MM.1S (cell line): ENCODE measurements around the gene SLC16A1.

Experiments
- DNase-seq: peaks from one replicate; pipeline ENCODE4 v3.0.0-alpha.2; 2015
- H2AFZ ChIP-seq: fragments of 300-600 bp; sonication (generic); 2 replicates; pipeline ENCODE4 v1.6.0; 2016; ENCODE audit warnings: antibody characterized with exemption, low read length
- H3F3A ChIP-seq: fragments of 300-600 bp; sonication (generic); 2 replicates; pipeline ENCODE4 v1.6.1; 2016; ENCODE audit warnings: mild to moderate bottlenecking, antibody characterized with exemption, low read length, moderate library complexity, mixed read lengths; ENCODE audit not compliant: insufficient read depth
- H3K27ac ChIP-seq: fragments of 300-600 bp; sonication (generic); 2 replicates; pipeline ENCODE4 v1.5.1; 2016; ENCODE audit warnings: mild to moderate bottlenecking, low read length
- H3K27me3 ChIP-seq: fragments of 300-600 bp; sonication (generic); replicated peaks from 2 replicates; pipeline ENCODE4 v1.6.0; 2016; ENCODE audit warnings: low read length; ENCODE audit not compliant: insufficient read depth
- H3K36me3 ChIP-seq: fragments of 300-600 bp; sonication (generic); replicated peaks from 2 replicates; pipeline ENCODE4 v1.6.1; 2016; ENCODE audit warnings: mild to moderate bottlenecking, low read length, mixed read lengths; ENCODE audit not compliant: insufficient read depth
- H3K4me1 ChIP-seq: fragments of 300-600 bp; sonication (generic); 2 replicates; pipeline ENCODE4 v1.6.1; 2016; ENCODE audit warnings: low read length, mixed read lengths
- H3K4me2 ChIP-seq: fragments of 300-600 bp; sonication (generic); 2 replicates; pipeline ENCODE4 v1.6.0; 2016; ENCODE audit warnings: low read depth, low read length
- H3K4me3 ChIP-seq: fragments of 300-600 bp; sonication (generic); 2 replicates; pipeline ENCODE4 v1.5.1; 2016; ENCODE audit warnings: low read length, mixed read lengths
- H3K79me2 ChIP-seq: fragments of 300-600 bp; sonication (generic); 2 replicates; pipeline ENCODE4 v1.6.1; 2016; ENCODE audit warnings: mixed run types, low read length, mixed read lengths
- H3K9ac ChIP-seq: fragments of 300-600 bp; sonication (generic); 2 replicates; pipeline ENCODE4 v1.6.1; 2016; ENCODE audit warnings: low read length, mixed read lengths
- H3K9me2 ChIP-seq: fragments of 300-600 bp; sonication (generic); replicated peaks from 2 replicates; pipeline ENCODE4 v1.6.1; 2016; ENCODE audit warnings: mild to moderate bottlenecking, low read length, mixed read lengths; ENCODE audit not compliant: insufficient read depth
- H3K9me3 ChIP-seq: fragments of 300-600 bp; sonication (generic); replicated peaks from 2 replicates; pipeline ENCODE4 v1.6.1; 2016; ENCODE audit warnings: mild to moderate bottlenecking, low read length, mixed read lengths; ENCODE audit not compliant: insufficient read depth
- H4K20me1 ChIP-seq: fragments of 300-600 bp; sonication (generic); 2 replicates; pipeline ENCODE4 v1.6.1; 2016; ENCODE audit warnings: mild to moderate bottlenecking, low read length, moderate library complexity, mixed read lengths; ENCODE audit not compliant: insufficient read depth
- EZH2 ChIP-seq: fragments of 300-600 bp; sonication (generic); optimal IDR thresholded peaks from 2 replicates; pipeline ENCODE3; 2017; ENCODE audit warnings: low read depth, mild to moderate bottlenecking, antibody characterized with exemption, low read length, mixed read lengths
- EZH2phosphoT487 ChIP-seq: fragments of 300-600 bp; sonication (generic); IDR thresholded peaks from 2 replicates; pipeline ENCODE4 v1.6.1; 2018; ENCODE audit warnings: antibody characterized with exemption, low read length
- TF ChIP-seq, protein P1 (sequence below): fragments of 300-600 bp; sonication (generic); IDR thresholded peaks from 2 replicates; pipeline ENCODE4 v1.5.1; 2016; ENCODE audit warnings: antibody characterized with exemption, low read length, mixed read lengths

Gene SLC16A1

DNA sequence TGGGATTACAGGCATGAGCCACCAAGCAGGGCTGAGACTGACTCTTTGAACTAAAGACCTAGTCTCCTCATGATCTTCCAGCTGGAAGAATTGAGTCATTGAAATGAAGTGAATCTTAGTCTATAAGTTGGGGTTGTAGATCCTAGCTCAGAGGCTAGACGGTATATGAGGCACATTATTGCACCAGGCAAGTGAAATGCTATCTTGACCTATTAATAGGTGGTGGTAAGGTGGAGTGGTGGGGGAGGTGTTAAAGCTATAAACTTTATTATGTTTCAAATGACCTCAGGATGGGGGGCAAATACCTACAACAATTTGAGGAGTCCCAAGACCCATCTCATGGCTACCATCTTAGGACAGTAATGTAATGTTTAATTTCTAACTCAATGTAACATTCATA is 36.8 kb upstream of the SLC16A1 start:
- no peaks in the 10 kb centered on the region for H3K9me2 ChIP-seq
- H3F3A ChIP-seq = no peaks in the 10 kb centered on the region
- H2AFZ ChIP-seq = no peak overlapping the region
- no peak overlapping the region for H3K9ac ChIP-seq
- H3K4me2 ChIP-seq = no peak overlapping the region
- H3K4me1 ChIP-seq = no peaks in the 10 kb centered on the region
- no peaks in the 10 kb centered on the region for H4K20me1 ChIP-seq
- no peak for DNase-seq
- TF ChIP-seq EZH2phosphoT487 (no peak), EZH2 (no peak)
- TF ChIP-seq, protein P1, sequence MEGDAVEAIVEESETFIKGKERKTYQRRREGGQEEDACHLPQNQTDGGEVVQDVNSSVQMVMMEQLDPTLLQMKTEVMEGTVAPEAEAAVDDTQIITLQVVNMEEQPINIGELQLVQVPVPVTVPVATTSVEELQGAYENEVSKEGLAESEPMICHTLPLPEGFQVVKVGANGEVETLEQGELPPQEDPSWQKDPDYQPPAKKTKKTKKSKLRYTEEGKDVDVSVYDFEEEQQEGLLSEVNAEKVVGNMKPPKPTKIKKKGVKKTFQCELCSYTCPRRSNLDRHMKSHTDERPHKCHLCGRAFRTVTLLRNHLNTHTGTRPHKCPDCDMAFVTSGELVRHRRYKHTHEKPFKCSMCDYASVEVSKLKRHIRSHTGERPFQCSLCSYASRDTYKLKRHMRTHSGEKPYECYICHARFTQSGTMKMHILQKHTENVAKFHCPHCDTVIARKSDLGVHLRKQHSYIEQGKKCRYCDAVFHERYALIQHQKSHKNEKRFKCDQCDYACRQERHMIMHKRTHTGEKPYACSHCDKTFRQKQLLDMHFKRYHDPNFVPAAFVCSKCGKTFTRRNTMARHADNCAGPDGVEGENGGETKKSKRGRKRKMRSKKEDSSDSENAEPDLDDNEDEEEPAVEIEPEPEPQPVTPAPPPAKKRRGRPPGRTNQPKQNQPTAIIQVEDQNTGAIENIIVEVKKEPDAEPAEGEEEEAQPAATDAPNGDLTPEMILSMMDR = no peak
- H3K36me3 ChIP-seq = no peaks in the 10 kb centered on the region
- no peak overlapping the region for H3K27ac ChIP-seq
- no peaks in the 10 kb centered on the region for H3K27me3 ChIP-seq
- H3K9me3 ChIP-seq = no peaks in the 10 kb centered on the region
- no peaks in the 10 kb centered on the region for H3K79me2 ChIP-seq
- H3K4me3 ChIP-seq = no peak overlapping the region

DNA sequence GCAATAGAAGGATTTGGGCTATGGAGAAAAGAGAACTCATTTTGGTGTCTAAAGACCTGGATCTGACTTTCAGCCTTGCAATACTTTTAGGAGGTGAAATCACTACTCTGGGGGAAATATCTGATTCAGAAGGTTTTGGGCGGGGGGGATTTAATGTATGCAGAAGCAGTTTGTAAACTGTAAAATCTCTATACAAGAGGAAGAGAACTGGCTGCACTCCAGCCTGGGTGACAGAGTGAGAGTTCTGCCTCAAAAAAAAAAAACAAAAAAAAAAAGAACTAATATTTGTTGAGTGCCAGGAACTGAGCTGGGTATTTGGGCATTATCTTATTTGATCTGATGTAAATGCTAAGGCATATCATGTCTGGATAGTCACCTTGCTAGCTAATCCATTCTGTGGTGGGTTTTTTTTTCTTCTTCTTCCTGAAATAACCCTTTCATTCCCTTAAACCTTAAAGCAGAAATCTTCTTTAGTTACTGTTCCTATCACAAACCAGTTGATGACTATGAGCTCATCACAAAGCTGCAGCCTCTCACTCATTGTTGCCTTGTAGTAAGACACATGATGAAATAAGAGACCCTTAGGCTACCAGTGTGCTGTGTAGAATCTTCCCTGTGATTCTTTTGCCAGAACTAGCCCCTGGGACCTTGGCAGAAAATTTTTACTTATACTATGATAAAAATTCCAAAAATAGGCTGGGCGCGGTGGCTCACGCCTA is 35.6 kb upstream of the SLC16A1 start:
- H3K27ac ChIP-seq = no peak overlapping the region
- H3F3A ChIP-seq = no peaks in the 10 kb centered on the region
- no peak for DNase-seq

DNA sequence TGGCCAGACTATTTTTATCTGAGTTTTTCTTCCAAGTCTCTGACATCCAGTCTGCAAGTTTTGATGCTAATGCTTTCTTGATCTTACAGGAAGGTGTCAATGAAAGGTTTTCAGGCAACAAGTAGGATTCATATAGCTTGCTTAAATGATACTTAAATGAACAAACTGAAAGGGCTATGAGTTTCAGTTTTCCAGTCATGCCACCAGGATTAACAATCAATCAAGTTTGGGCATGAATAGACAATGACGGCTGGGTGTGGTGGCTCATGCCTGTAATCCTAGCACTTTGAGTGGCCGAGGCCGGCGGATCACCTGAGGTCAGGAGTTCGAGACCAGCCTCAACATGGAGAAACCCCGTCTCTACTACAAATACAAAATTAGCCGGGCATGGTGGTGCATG is 34.3 kb upstream of the SLC16A1 start:
- Histone ChIP-seq H3F3A (no peaks in the 10 kb centered on the region), H3K9me3 (no peaks in the 10 kb centered on the region), H3K27me3 (no peaks in the 10 kb centered on the region), H3K9ac (no peak overlapping the region), H4K20me1 (no peaks in the 10 kb centered on the region), H3K4me1 (no peaks in the 10 kb centered on the region), H3K4me3 (no peak overlapping the region), H3K36me3 (no peaks in the 10 kb centered on the region), H3K79me2 (no peaks in the 10 kb centered on the region), H3K9me2 (no peaks in the 10 kb centered on the region), H3K27ac (no peak overlapping the region), H3K4me2 (no peak overlapping the region), H2AFZ (no peak overlapping the region)
- TF ChIP-seq, protein P1 = no peak
- TF ChIP-seq EZH2 (no peak), EZH2phosphoT487 (no peak)
- no peak for DNase-seq

More for the DNA sequence above, 35.6 kb upstream of the SLC16A1 start:
- Histone ChIP-seq H2AFZ (no peak overlapping the region), H3K9me2 (no peaks in the 10 kb centered on the region), H4K20me1 (no peaks in the 10 kb centered on the region), H3K4me3 (no peak overlapping the region), H3K9ac (no peak overlapping the region), H3K27me3 (no peaks in the 10 kb centered on the region), H3K9me3 (no peaks in the 10 kb centered on the region), H3K4me2 (no peak overlapping the region), H3K79me2 (no peaks in the 10 kb centered on the region), H3K4me1 (no peaks in the 10 kb centered on the region), H3K36me3 (no peaks in the 10 kb centered on the region)
- TF ChIP-seq EZH2phosphoT487 (no peak), EZH2 (no peak)
- TF ChIP-seq, protein P1 = no peak
